GM12873 (cell line): ENCODE results near the gene LZTS2.
A peak's percentile ranks its signal among the peaks of the same experiment; 100 is the strongest.

Source experiments
- CTCF ChIP-seq: IDR thresholded peaks from 2 replicates; pipeline ENCODE4 v1.5.1; 2012; ENCODE audit warnings: low read depth, mild to moderate bottlenecking, moderate library complexity, low read length, control low read depth; ENCODE audit not compliant: insufficient read depth; ENCODE audit errors: missing control alignments

LZTS2 gene

GRCh38 chr10:100986952-100987684 is 12.5 kb upstream of the LZTS2 start, which contains the start of the genes MRPL43 and TWNK:
MRPL43 (minus strand) TSS chr10:100987497; CDS start chr10:100987443, 54 bp downstream.
TWNK (plus strand) TSS chr10:100987543; CDS start chr10:100988211, 668 bp downstream.
- no peak for TF ChIP-seq CTCF

- TF ChIP-seq CTCF, result no peak
Observed at GRCh38 chr10:100987685-100988049, 11.9 kb upstream of the LZTS2 start.

GRCh38 chr10:100988166-100988565 is 11.4 kb upstream of the LZTS2 start:
- no peak for TF ChIP-seq CTCF

- no peak for TF ChIP-seq CTCF
Observed at GRCh38 chr10:100989088-100989487, 10.5 kb upstream of the LZTS2 start.

- peak; percentile 43 for TF ChIP-seq CTCF
Observed at GRCh38 chr10:100993986-100994708, 5.5 kb upstream of the LZTS2 start.

GRCh38 chr10:100995181-100995580 is 4.4 kb upstream of the LZTS2 start:
- TF ChIP-seq CTCF, result no peak

- TF ChIP-seq CTCF, result no peak
Observed at GRCh38 chr10:100996678-100997359, 2.8 kb upstream of the LZTS2 start.
